Suprapubic skin (tissue), 4 donors: ENCODE measurements around the gene SPPL3. TPM values are rescaled to one million over a fixed set of nuclear protein-coding genes. Genes with fewer than 3 reads are reported as not detected.

Experiments used
- DNase-seq, 2 donors: peaks; one replicate each; pipeline ENCODE4 v3.0.0-alpha.2; 2019; ENCODE audit warnings: low spot score in 2 of 2
- H3K27ac ChIP-seq: fragments of 200-600 bp; sonication (generic); one replicate; pipeline ENCODE4 v1.5.1; 2019
- H3K27me3 ChIP-seq: fragments of 200-600 bp; sonication (generic); one replicate; pipeline ENCODE4 v1.5.1; 2019
- H3K36me3 ChIP-seq: fragments of 200-600 bp; sonication (generic); one replicate; pipeline ENCODE4 v1.5.1; 2019
- H3K4me1 ChIP-seq: fragments of 200-600 bp; sonication (generic); one replicate; pipeline ENCODE4 v1.5.1; 2019
- H3K4me3 ChIP-seq: fragments of 200-600 bp; sonication (generic); one replicate; pipeline ENCODE4 v1.5.1; 2019; ENCODE audit warnings: mild to moderate bottlenecking
- H3K9me3 ChIP-seq: fragments of 200-600 bp; sonication (generic); one replicate; pipeline ENCODE4 v1.5.1; 2019
- CTCF ChIP-seq, 2 donors: fragments of 200-600 bp in 1 of 2; fragments of 450-650 bp in 1 of 2; sonication (generic) in 1 of 2; IDR thresholded peaks; one replicate each; pipeline ENCODE4 v1.5.1; 2016 to 2019; ENCODE audit warnings: antibody characterized with exemption in 2 of 2, mild to moderate bottlenecking in 1 of 2, moderate library complexity in 1 of 2
- EP300 ChIP-seq: sonication (generic); formaldehyde crosslinking; IDR thresholded peaks from one replicate; pipeline ENCODE4 v1.6.1; 2017; ENCODE audit warnings: antibody characterized with exemption
- POLR2A ChIP-seq, 2 donors: fragments of 450-650 bp; IDR thresholded peaks; one replicate each; pipeline ENCODE4 v1.6.1; 2017; ENCODE audit warnings: antibody characterized with exemption in 2 of 2, mild to moderate bottlenecking in 2 of 2, moderate library complexity in 2 of 2
- POLR2AphosphoS5 ChIP-seq, 3 donors: sonication (generic); formaldehyde crosslinking; IDR thresholded peaks; one replicate each; pipeline ENCODE4 v1.6.1; 2017; ENCODE audit warnings: antibody characterized with exemption in 3 of 3
- WGBS: methylation state at CpG from one replicate; pipeline ENCODE4 v1.1.5; 2018; 5-methylcytosine and 5-hydroxymethylcytosine counted together
- total RNA-seq, 4 donors: library from RNA; depleted of rRNA; stranded (reverse); fragments of >200 nt; gene quantifications; one replicate each; pipeline ENCODE4 v1.1.0, GENCODE V29; 2016

SPPL3 gene
- total RNA-seq, 4 donors from 2014 or later, result 64.7 to 91.8 (median 70.6) TPM

GRCh38 chr12:120920178-120920577, 16.0 kb upstream of the SPPL3 start:
- no peak overlapping the region for H3K27ac ChIP-seq
- peaks cover 5% of the 10 kb centered on the region for H3K4me1 ChIP-seq
- no peaks in the 10 kb centered on the region for H3K27me3 ChIP-seq
- TF ChIP-seq CTCF (IDR thresholded peaks at IDR 0.05) (no peak), POLR2AphosphoS5 (IDR thresholded peaks at IDR 0.05) (no peak), POLR2A (IDR thresholded peaks at IDR 0.05) (no peak), EP300 (no peak)
- WGBS, result 77% methylated on average over 3 of the region's 3 CpGs
- peaks cover 4% of the 10 kb centered on the region for H3K9me3 ChIP-seq
- no peaks in the 10 kb centered on the region for H3K36me3 ChIP-seq
- H3K4me3 ChIP-seq, result no peak overlapping the region
- no peak for DNase-seq

DNA sequence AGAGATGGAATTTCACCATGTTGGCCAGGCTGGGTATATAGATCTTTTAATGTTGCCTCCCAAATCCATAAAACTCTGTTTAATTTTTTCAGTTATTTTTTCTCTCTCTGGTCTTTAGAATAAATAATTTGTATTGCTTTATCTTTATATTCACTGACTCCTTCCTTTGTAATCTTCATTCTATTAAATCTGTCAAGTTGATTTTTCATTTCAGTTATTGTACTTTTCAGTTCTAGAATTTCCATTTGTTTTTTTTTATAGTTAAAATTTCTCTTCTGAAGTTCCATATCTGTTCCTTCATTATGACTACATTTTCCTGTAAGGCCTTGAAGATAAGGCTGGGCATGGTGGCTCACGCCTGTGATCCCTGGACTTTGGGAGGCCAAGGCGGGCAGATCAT, 13.6 kb upstream of the SPPL3 start:
- DNase-seq, result no peak
- WGBS, result 94% methylated on average over 2 of the region's 2 CpGs
- TF ChIP-seq POLR2AphosphoS5 (IDR thresholded peaks at IDR 0.05) (no peak), EP300 (no peak), CTCF (IDR thresholded peaks at IDR 0.05) (no peak), POLR2A (IDR thresholded peaks at IDR 0.05) (no peak)
- H3K4me3 ChIP-seq, result no peak overlapping the region
- H3K9me3 ChIP-seq, result peaks cover 4% of the 10 kb centered on the region
- no peaks in the 10 kb centered on the region for H3K27me3 ChIP-seq
- H3K4me1 ChIP-seq, result peaks cover 9% of the 10 kb centered on the region
- H3K36me3 ChIP-seq, result no peaks in the 10 kb centered on the region
- H3K27ac ChIP-seq, result no peak overlapping the region

- 97% methylated on average over 14 of the region's 14 CpGs for WGBS
- DNase-seq, result no peak
- Histone ChIP-seq H3K4me1 (peaks cover 4% of the 10 kb centered on the region), H3K4me3 (no peak overlapping the region), H3K27me3 (no peaks in the 10 kb centered on the region), H3K27ac (no peak overlapping the region), H3K36me3 (no peaks in the 10 kb centered on the region), H3K9me3 (peaks cover 4% of the 10 kb centered on the region)
- TF ChIP-seq POLR2AphosphoS5 (IDR thresholded peaks at IDR 0.05) (no peak), POLR2A (IDR thresholded peaks at IDR 0.05) (no peak), EP300 (no peak), CTCF (IDR thresholded peaks at IDR 0.05) (no peak)
Observed at GRCh38 chr12:120916561-120916960, 12.4 kb upstream of the SPPL3 start.

GRCh38 chr12:120914794-120915193, 10.6 kb upstream of the SPPL3 start:
- TF ChIP-seq POLR2AphosphoS5 (IDR thresholded peaks at IDR 0.05) (peak in 2 of 3 donors; percentile 45 to 50), POLR2A (IDR thresholded peaks at IDR 0.05) (no peak)
- Histone ChIP-seq H3K9me3 (peaks cover 4% of the 10 kb centered on the region), H3K36me3 (no peaks in the 10 kb centered on the region), H3K27ac (no peak overlapping the region), H3K4me3 (no peak overlapping the region), H3K4me1 (peaks cover 9% of the 10 kb centered on the region), H3K27me3 (no peaks in the 10 kb centered on the region)
- peak in 1 of 2 donors; percentile 76 for DNase-seq
- WGBS, result 63% methylated on average over 7 of the region's 7 CpGs

GRCh38 chr12:120909633-120910298, 5.6 kb upstream of the SPPL3 start:
- no peaks in the 10 kb centered on the region for H3K36me3 ChIP-seq
- DNase-seq, result no peak
- 56% methylated on average over 5 of the region's 5 CpGs for WGBS

More at GRCh38 chr12:120909633-120910298, 5.6 kb upstream of the SPPL3 start:
- no peak for TF ChIP-seq CTCF (IDR thresholded peaks at IDR 0.05)
- no peak for TF ChIP-seq EP300
- no peak for TF ChIP-seq POLR2AphosphoS5 (IDR thresholded peaks at IDR 0.05)
- TF ChIP-seq POLR2A (IDR thresholded peaks at IDR 0.05), result no peak
- Histone ChIP-seq H3K4me3 (no peak overlapping the region), H3K4me1 (peaks cover 55% of the 10 kb centered on the region), H3K27me3 (no peaks in the 10 kb centered on the region), H3K27ac (peak overlapping the region; percentile 98), H3K9me3 (no peaks in the 10 kb centered on the region)
